SW480 (cell line): ENCODE data around the gene TMEM178A.

Source experiments
- DNase-seq: peaks from one replicate; pipeline ENCODE4 v3.0.0-alpha.2; 2016; ENCODE audit warnings: low spot score

TMEM178A gene

GRCh38 chr2:39743269-39743776 lies 77.6 kb downstream of the TMEM178A start:
- DNase-seq, result no peak

GRCh38 chr2:39755466-39755865 lies 89.7 kb downstream of the TMEM178A start:
- DNase-seq, result no peak

- DNase-seq, result no peak
These were observed 91.4 kb downstream of the TMEM178A start for GRCh38 chr2:39757156-39757555.

GRCh38 chr2:39762448-39762847 lies 96.7 kb downstream of the TMEM178A start:
- DNase-seq, result no peak
